ENCODE results near the gene FAM174C. TPM values are rescaled to one million over a fixed set of nuclear protein-coding genes. Genes with fewer than 3 reads are reported as not detected.

The FAM174C gene
- total RNA-seq, 1 donor from 2014 or later = 32.7 TPM

DNA sequence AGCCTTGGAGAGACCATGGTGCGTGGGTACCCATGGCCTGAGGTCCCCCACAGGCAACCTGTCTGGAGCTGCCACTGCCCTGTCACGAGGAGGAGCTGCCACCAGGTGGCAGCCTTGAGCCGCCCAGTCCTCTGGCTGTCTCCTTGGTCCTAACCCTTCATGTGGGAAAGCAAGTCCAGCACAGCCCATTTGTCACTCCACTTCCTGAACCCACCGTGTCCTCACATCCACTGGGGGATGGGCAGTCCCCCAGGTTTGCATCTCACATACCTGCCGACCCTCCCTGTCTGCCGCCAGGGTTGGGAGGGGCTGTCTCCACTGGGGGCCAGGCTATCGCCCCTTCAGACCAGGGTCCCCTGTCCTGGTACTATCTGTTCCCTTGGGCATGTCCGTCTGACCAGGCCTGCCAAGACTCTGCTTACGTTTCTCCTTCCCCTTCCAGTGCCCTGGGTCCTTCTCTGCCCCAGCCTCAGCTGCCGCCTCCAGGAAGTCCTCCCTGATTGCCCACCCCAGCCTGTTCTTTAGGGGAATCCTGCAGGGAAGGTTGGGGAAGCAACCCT lies 4.5 kb downstream of the FAM174C start:
- peaks cover 2% of the 10 kb centered on the region for H3K36me3 Mint-ChIP-seq (ENCODE audit: low read depth)
- TF ChIP-seq, protein P1, sequence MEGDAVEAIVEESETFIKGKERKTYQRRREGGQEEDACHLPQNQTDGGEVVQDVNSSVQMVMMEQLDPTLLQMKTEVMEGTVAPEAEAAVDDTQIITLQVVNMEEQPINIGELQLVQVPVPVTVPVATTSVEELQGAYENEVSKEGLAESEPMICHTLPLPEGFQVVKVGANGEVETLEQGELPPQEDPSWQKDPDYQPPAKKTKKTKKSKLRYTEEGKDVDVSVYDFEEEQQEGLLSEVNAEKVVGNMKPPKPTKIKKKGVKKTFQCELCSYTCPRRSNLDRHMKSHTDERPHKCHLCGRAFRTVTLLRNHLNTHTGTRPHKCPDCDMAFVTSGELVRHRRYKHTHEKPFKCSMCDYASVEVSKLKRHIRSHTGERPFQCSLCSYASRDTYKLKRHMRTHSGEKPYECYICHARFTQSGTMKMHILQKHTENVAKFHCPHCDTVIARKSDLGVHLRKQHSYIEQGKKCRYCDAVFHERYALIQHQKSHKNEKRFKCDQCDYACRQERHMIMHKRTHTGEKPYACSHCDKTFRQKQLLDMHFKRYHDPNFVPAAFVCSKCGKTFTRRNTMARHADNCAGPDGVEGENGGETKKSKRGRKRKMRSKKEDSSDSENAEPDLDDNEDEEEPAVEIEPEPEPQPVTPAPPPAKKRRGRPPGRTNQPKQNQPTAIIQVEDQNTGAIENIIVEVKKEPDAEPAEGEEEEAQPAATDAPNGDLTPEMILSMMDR (IDR thresholded peaks at IDR 0.05) = peak; percentile 94
- H3K4me3 Mint-ChIP-seq (ENCODE audit: unreplicated experiment) = no peak overlapping the region
- peak overlapping the region; percentile 27 for H3K27ac Mint-ChIP-seq (ENCODE audit: unreplicated experiment)
- DNase-seq (ENCODE audit: low spot score) = no peak
- H3K4me1 Mint-ChIP-seq (ENCODE audit: low read depth) = peaks cover 9% of the 10 kb centered on the region
- no peaks in the 10 kb centered on the region for H3K27me3 Mint-ChIP-seq (ENCODE audit: low read depth)
- H3K9me3 Mint-ChIP-seq (ENCODE audit: low read depth) = no peaks in the 10 kb centered on the region

GRCh38 chr19:1280636-1281568 lies 5.6 kb downstream of the FAM174C start:
- H3K27ac Mint-ChIP-seq (ENCODE audit: unreplicated experiment) = no peak overlapping the region
- H3K9me3 Mint-ChIP-seq (ENCODE audit: low read depth) = no peaks in the 10 kb centered on the region

DNA sequence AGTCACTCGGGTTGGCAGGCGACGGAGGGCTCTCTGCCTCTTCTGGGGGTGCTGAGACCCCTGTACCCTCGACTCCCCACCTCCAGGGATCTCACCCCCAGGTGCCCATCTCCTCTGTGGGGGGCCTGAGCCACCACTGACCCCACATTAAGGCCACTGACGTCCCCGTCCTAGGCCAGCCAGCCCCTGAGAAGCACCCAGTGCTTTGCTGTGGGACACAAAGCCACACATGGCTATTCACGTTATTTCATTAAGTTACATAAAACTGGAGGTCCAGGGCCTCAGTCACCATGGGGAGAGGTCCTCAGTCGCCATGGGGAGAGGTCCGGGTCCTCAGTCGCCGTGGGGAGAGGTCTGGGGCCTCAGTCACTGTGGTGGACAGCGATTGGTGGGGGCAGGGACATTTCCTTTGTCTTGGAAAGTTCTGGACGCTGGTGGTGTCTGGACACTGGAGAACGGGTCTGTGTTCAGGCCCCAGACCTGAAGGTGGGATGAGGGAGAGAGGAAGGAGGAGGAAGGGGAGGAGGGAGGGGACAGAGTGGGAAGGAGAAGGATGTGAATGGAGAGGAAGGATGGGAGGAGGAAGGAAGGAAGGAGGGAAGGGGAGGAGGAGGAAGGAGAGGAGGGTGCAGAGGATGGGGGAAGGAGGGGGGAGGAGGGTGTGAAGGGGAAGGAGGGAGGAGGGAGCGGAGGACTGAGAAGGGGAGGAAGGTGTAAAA lies 6.4 kb downstream of the FAM174C start:
- H3K27ac Mint-ChIP-seq (ENCODE audit: unreplicated experiment) = no peak overlapping the region
- peaks cover 2% of the 10 kb centered on the region for H3K36me3 Mint-ChIP-seq (ENCODE audit: low read depth)
- no peaks in the 10 kb centered on the region for H3K9me3 Mint-ChIP-seq (ENCODE audit: low read depth)
- H3K27me3 Mint-ChIP-seq (ENCODE audit: low read depth) = no peaks in the 10 kb centered on the region
- H3K4me1 Mint-ChIP-seq (ENCODE audit: low read depth) = peaks cover 10% of the 10 kb centered on the region
- TF ChIP-seq, protein P1 (IDR thresholded peaks at IDR 0.05) = no peak
- H3K4me3 Mint-ChIP-seq (ENCODE audit: unreplicated experiment) = no peak overlapping the region
- no peak for DNase-seq (ENCODE audit: low spot score)

More at GRCh38 chr19:1280636-1281568, 5.6 kb downstream of the FAM174C start:
- Mint-ChIP-seq H3K27me3 (ENCODE audit: low read depth) (no peaks in the 10 kb centered on the region), H3K4me3 (ENCODE audit: unreplicated experiment) (no peak overlapping the region), H3K4me1 (ENCODE audit: low read depth) (peaks cover 9% of the 10 kb centered on the region), H3K36me3 (ENCODE audit: low read depth) (peaks cover 2% of the 10 kb centered on the region)
- TF ChIP-seq, protein P1 (IDR thresholded peaks at IDR 0.05) = no peak
- DNase-seq (ENCODE audit: low spot score) = no peak

DNA sequence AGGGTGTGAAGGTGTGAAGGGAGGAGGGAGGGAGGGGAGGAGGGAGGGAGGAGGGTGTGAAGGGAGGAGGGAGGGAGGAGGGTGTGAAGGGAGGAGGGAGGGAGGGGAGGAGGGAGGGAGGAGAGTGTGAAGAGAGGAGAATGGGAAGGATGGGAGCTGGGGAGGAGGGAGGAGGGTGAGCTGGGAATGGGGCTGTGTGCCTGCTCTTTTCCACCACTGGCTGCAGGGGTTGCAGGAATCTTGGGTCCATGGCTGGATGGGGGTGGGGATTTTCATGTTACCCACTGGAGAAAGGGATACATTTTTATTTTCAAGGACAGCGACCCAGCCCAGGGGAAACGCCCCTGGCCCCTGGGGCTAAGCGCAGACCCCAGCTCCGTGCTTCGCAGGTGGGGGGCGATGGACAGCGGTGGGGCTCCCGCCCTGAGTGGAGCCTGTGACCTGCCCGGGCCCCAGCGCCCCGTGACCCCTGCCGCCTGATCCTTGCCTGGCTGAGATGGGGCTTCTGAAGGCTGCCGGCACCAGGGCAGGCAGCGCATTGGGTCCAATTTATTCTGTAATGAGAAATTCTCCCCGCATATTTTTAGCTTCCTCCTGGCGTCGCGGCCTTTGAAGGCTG lies 7.4 kb downstream of the FAM174C start:
- H3K27ac Mint-ChIP-seq (ENCODE audit: unreplicated experiment) = no peak overlapping the region
- H3K27me3 Mint-ChIP-seq (ENCODE audit: low read depth) = no peaks in the 10 kb centered on the region
- DNase-seq (ENCODE audit: low spot score) = no peak
- H3K4me1 Mint-ChIP-seq (ENCODE audit: low read depth) = peaks cover 7% of the 10 kb centered on the region
- H3K4me3 Mint-ChIP-seq (ENCODE audit: unreplicated experiment) = no peak overlapping the region
- H3K9me3 Mint-ChIP-seq (ENCODE audit: low read depth) = no peaks in the 10 kb centered on the region
- H3K36me3 Mint-ChIP-seq (ENCODE audit: low read depth) = peaks cover 2% of the 10 kb centered on the region
- TF ChIP-seq, protein P1 (IDR thresholded peaks at IDR 0.05) = no peak

Measured in chondrocyte (in vitro differentiated cells).